ENCODE results near the gene PARPBP. TPM values are rescaled to one million over a fixed set of nuclear protein-coding genes. Genes with fewer than 3 reads are reported as not detected.

PARPBP gene
- total RNA-seq, 1 experiment from 2014 or later = 28.2 TPM

- Mint-ChIP-seq H3K4me3 (ENCODE audit: unreplicated experiment) (no peak overlapping the region), H3K36me3 (ENCODE audit: insufficient read depth, unreplicated experiment) (no peaks in the 10 kb centered on the region), H3K9me3 (ENCODE audit: unreplicated experiment) (no peaks in the 10 kb centered on the region), H3K27ac (ENCODE audit: unreplicated experiment) (no peak overlapping the region), H3K27me3 (ENCODE audit: insufficient read depth, unreplicated experiment) (no peaks in the 10 kb centered on the region), H3K4me1 (ENCODE audit: low read depth, unreplicated experiment) (no peaks in the 10 kb centered on the region)
- Histone ChIP-seq H3K4me1 (no peaks in the 10 kb centered on the region), H3K9me3 (no peaks in the 10 kb centered on the region), H3K27me3 (replicated peaks; ENCODE audit: control insufficient read depth, insufficient read depth, low read length) (no peaks in the 10 kb centered on the region), H3K36me3 (ENCODE audit: control insufficient read depth, insufficient read depth, low read length) (no peaks in the 10 kb centered on the region), H3K4me3 (ENCODE audit: low read depth, low read length) (no peak overlapping the region)
- DNase-seq = no peak
- ChIA-PET POLR2A (no interaction called here), CTCF (no interaction called here)
- intact Hi-C loops (cut with micrococcal nuclease; ENCODE audit: unreplicated experiment) = no loop called here
- no peak for TF ChIP-seq CTCF (IDR thresholded peaks at IDR 0.05; ENCODE audit: insufficient read depth in 1 of 2, low read depth in 1 of 2, low read length in 1 of 2, severe bottlenecking in 1 of 2, unreplicated experiment in 1 of 2)
- BruUV-seq (replicated peaks) = no TSS peak
These were observed 108.0 kb downstream of the PARPBP start for GRCh38 chr12:102227954-102228353.

- POLR2A ChIA-PET = no interaction called here
- no peaks in the 10 kb centered on the region for H3K9me3 Mint-ChIP-seq (ENCODE audit: unreplicated experiment)
These were observed 112.1 kb downstream of the PARPBP start for GRCh38 chr12:102232036-102232435.

GRCh38 chr12:102232446-102232845 is 112.5 kb downstream of the PARPBP start:
- peaks cover 6% of the 10 kb centered on the region for H3K27me3 Mint-ChIP-seq (ENCODE audit: insufficient read depth, unreplicated experiment)
- ChIA-PET CTCF (no interaction called here), POLR2A (no interaction called here)
- Histone ChIP-seq H3K4me3 (ENCODE audit: low read depth, low read length) (no peak overlapping the region), H3K27me3 (replicated peaks; ENCODE audit: control insufficient read depth, insufficient read depth, low read length) (no peaks in the 10 kb centered on the region), H3K9me3 (0 out of 2 replicates have a peak, but pooled peaks cover 2% of the 10 kb centered on the region), H3K36me3 (ENCODE audit: control insufficient read depth, insufficient read depth, low read length) (no peaks in the 10 kb centered on the region), H3K4me1 (no peaks in the 10 kb centered on the region)
- no peak for TF ChIP-seq CTCF (IDR thresholded peaks at IDR 0.05; ENCODE audit: insufficient read depth in 1 of 2, low read depth in 1 of 2, low read length in 1 of 2, severe bottlenecking in 1 of 2, unreplicated experiment in 1 of 2)
- no peak overlapping the region for H3K27ac Mint-ChIP-seq (ENCODE audit: unreplicated experiment)
- DNase-seq = no peak
- no peak overlapping the region for H3K4me3 Mint-ChIP-seq (ENCODE audit: unreplicated experiment)
- BruUV-seq (replicated peaks) = no TSS peak
- intact Hi-C loops (cut with micrococcal nuclease; ENCODE audit: unreplicated experiment) = no loop called here
- H3K9me3 Mint-ChIP-seq (ENCODE audit: unreplicated experiment) = peaks cover 4% of the 10 kb centered on the region
- H3K36me3 Mint-ChIP-seq (ENCODE audit: insufficient read depth, unreplicated experiment) = no peaks in the 10 kb centered on the region
- H3K4me1 Mint-ChIP-seq (ENCODE audit: low read depth, unreplicated experiment) = no peaks in the 10 kb centered on the region

More at GRCh38 chr12:102232036-102232435, 112.1 kb downstream of the PARPBP start:
- no peak overlapping the region for H3K4me3 ChIP-seq (ENCODE audit: low read depth, low read length)
- H3K4me3 Mint-ChIP-seq (ENCODE audit: unreplicated experiment) = no peak overlapping the region
- no peaks in the 10 kb centered on the region for H3K4me1 Mint-ChIP-seq (ENCODE audit: low read depth, unreplicated experiment)
- no peaks in the 10 kb centered on the region for H3K27me3 ChIP-seq (replicated peaks; ENCODE audit: control insufficient read depth, insufficient read depth, low read length)
- H3K9me3 ChIP-seq = 0 out of 2 replicates have a peak, but pooled peaks cover 2% of the 10 kb centered on the region
- H3K36me3 Mint-ChIP-seq (ENCODE audit: insufficient read depth, unreplicated experiment) = no peaks in the 10 kb centered on the region
- H3K36me3 ChIP-seq (ENCODE audit: control insufficient read depth, insufficient read depth, low read length) = no peaks in the 10 kb centered on the region
- H3K27me3 Mint-ChIP-seq (ENCODE audit: insufficient read depth, unreplicated experiment) = peaks cover 6% of the 10 kb centered on the region
- BruUV-seq (replicated peaks) = no TSS peak
- H3K4me1 ChIP-seq = no peaks in the 10 kb centered on the region
- CTCF ChIA-PET = no interaction called here
- no peak overlapping the region for H3K27ac Mint-ChIP-seq (ENCODE audit: unreplicated experiment)
- intact Hi-C loops (cut with micrococcal nuclease; ENCODE audit: unreplicated experiment) = no loop called here
- no peak for DNase-seq
- no peak for TF ChIP-seq CTCF (IDR thresholded peaks at IDR 0.05; ENCODE audit: insufficient read depth in 1 of 2, low read depth in 1 of 2, low read length in 1 of 2, severe bottlenecking in 1 of 2, unreplicated experiment in 1 of 2)
